Fibroblast of the aortic adventitia (primary cell): ENCODE results near the gene HNRNPK. TPM values are rescaled to one million over a fixed set of nuclear protein-coding genes. Genes with fewer than 3 reads are reported as not detected.

Source experiments
- DNase-seq: peaks from one replicate; pipeline ENCODE4 v3.0.0-alpha.2; 2010; ENCODE audit warnings: low read depth
- H3K4me3 ChIP-seq: 2 replicates; pipeline ENCODE4 v1.5.1; 2011; ENCODE audit warnings: low read depth, mild to moderate bottlenecking, control low read depth, low read length, moderate library complexity
- total RNA-seq: library from RNA; depleted of rRNA; stranded (reverse); fragments of >200 nt; gene quantifications from 2 replicates; pipeline ENCODE4 v1.2.3, GENCODE V29; 2012; ENCODE audit warnings: low replicate concordance
- TF ChIP-seq, protein P1 (sequence below): IDR thresholded peaks from 2 replicates; pipeline ENCODE4 v1.5.1; 2011; ENCODE audit warnings: mild to moderate bottlenecking, low read length, control low read depth, inconsistent platforms; ENCODE audit not compliant: insufficient read depth

Gene HNRNPK
- total RNA-seq, 1 donor, result 445 TPM

DNA sequence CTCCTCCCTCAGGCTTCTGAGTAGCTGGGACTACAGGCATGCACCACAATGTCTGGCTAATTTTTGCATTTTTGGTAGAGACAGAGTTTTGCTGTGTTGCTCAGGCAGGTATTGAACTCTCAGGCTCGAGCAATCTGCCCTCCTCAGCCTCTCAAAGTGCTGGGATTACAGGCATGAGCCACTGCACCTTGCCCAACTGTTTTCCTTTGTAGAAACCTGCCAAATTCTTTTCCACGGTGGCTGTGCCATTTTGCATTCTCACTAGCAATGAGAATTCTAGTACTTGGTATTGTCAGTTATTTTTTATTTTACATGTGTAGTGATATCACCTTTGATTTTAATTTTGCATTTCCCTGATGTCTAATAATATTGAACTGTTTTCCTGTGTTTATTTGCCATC is 8.4 kb upstream of the HNRNPK start:
- DNase-seq, result no peak
- H3K4me3 ChIP-seq, result no peak overlapping the region
- TF ChIP-seq, protein P1, sequence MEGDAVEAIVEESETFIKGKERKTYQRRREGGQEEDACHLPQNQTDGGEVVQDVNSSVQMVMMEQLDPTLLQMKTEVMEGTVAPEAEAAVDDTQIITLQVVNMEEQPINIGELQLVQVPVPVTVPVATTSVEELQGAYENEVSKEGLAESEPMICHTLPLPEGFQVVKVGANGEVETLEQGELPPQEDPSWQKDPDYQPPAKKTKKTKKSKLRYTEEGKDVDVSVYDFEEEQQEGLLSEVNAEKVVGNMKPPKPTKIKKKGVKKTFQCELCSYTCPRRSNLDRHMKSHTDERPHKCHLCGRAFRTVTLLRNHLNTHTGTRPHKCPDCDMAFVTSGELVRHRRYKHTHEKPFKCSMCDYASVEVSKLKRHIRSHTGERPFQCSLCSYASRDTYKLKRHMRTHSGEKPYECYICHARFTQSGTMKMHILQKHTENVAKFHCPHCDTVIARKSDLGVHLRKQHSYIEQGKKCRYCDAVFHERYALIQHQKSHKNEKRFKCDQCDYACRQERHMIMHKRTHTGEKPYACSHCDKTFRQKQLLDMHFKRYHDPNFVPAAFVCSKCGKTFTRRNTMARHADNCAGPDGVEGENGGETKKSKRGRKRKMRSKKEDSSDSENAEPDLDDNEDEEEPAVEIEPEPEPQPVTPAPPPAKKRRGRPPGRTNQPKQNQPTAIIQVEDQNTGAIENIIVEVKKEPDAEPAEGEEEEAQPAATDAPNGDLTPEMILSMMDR, result no peak

DNA sequence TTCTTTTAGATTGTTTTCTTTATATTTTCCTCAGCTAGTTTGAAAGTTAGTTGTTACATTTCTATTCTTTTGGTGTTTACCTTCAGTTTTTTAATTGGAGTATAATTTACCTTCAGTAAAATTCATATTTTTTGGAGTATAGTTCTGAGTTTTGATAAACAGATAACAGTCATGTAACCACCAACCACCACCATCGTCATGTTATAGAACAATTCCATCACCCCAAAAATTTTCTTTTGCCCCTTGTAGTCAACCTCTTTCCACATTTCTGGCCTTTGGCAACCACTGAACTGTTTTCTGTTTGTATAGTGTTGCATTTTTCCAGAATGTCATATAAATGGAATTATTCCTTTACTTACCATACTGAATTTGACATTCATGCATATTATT is 7.4 kb upstream of the HNRNPK start:
- no peak for DNase-seq
- TF ChIP-seq, protein P1, result no peak
- no peak overlapping the region for H3K4me3 ChIP-seq

DNA sequence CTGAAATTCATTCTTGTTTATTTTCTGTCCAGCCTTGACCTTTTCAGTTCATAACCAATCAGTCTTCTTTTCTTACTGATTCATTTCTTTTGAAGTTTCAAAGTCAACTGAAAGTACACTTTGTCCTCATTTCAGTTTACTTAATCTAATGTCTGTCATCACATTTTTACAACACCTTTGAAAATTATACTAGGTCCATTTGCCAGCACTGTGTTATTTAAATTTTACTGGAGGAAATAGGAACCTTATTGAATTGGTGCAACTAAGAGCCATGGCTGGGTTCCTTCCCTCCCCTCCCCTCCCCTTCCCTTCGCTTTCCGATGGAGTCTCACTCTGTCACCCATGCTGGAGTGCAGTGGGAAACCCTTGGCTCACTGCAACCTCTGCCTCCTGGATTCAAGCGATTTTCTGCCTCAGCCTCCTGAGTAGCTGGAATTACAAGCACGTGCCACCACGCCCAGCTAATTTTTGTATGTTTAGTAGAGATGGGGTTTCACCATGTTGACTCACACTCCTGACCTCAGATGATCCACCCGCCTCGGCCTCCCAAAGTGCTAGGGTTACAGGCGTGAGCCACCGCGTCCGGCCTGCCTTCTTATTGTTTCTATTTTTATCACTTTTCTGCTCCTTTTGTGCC is 6.9 kb upstream of the HNRNPK start:
- TF ChIP-seq, protein P1, result no peak
- no peak for DNase-seq
- H3K4me3 ChIP-seq, result no peak overlapping the region

DNA sequence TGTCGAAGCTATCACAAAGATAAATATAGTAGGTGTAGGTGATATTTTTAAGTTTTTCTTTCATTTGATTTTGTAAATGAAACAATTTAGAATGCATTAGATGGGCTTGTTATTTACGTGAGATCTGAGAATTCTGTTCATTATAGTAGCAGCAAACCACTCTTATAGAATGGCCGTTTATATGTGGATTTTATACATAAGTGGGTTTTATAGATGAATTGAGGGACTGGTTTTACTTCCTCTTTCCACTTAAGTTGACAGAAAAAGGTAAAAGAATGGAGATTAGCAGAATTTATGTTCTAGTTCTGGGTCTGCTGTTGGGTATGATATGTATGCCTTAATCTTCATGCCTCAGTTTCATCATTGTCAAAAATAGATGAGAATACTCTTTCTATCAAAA is 6.2 kb upstream of the HNRNPK start:
- no peak overlapping the region for H3K4me3 ChIP-seq
- TF ChIP-seq, protein P1, result no peak
- DNase-seq, result no peak

DNA sequence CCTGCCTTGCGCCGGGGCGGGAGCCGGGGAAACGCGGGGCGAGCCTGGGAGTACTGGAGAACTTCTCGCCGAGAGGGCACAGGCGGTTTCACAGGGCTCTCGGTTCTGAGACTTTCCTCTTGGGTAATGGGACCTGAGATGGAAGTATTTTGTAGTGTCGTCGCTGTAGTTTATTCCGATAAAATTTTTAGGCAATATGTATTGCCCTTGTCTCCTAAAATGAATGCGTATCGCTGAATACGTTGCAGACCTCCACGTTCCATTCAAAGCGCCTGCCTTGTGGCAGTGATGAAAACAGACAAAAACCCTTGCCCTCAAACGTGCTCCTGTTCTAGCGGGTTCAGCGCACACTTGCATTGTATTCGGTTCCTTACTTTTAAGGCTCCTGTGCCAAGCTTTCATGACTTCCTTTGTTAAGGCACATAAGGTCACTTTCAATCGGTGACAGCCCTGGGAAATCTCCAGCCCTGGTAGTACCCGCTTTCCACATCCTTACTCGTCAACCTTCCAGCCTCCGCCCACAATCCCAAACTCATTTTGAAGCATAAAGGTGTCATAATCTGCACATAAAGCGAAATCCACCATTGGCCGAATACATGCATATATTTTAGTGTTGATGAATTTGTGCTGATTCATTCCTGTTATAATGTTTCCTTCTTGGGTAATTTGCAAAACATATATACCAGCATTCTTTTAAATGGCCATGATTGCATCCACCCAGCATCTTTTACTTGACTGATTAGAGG is 1.3 kb upstream of the HNRNPK start:
- DNase-seq, result peak; percentile 39
- TF ChIP-seq, protein P1, result no peak
- H3K4me3 ChIP-seq, result peak overlapping the region; percentile 99

DNA sequence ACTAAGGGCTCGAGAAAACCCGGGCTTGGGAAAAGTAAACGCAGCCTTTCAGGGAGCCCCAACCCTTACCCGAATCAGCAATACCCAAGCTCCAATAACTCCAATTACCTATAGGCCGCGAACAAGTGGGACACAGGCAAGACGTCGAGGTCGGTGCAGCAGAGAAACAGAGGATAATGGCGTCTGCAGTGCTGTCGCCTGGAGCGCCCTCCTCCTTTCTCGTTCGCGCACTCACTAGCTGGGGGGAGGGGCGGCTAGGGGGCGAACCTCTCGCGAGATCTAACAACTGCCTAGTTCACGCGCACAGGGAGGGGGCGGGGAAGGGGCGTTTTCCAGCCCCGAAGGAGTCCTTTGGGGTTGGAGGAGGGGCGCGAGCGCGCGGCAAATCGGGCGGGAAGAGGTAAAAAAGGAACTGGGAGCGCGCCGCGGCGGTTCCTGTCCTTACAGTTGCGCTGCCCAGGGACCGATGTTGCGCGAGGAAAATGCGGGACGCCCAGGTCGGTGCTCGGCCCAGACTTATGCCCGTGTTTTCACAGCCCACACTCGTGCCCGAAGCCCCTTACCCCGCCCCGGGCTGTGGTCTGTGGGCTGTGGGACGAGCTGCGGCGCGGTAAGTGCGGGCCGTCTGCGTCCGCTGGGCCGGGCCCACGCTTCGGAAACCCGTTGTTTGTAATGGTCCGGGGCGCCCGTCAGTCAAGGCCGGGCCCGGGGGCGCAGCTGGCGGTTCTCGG is 545 bp upstream of the HNRNPK start, which contains the start of gene RMI1:
RMI1 (plus strand) TSS at position 411 of the 731 bp plus-strand sequence. CDS start 20,182 bp downstream, outside the sequence.
- peak within 1 kb of the TSS; percentile 99 for H3K4me3 ChIP-seq
- peak; percentile 98 for DNase-seq
- TF ChIP-seq, protein P1, result no peak
